Fibroblast of pulmonary artery (primary cell): ENCODE results near the gene RASGRF2.

Source experiments
- DNase-seq: peaks from one replicate; pipeline ENCODE4 v3.0.0-alpha.2; 2010; ENCODE audit warnings: low read depth
- H3K4me3 ChIP-seq: replicated peaks from 2 replicates; pipeline ENCODE4 v1.5.1; 2011; ENCODE audit warnings: low read depth, mild to moderate bottlenecking, control low read depth, low read length, moderate library complexity
- CTCF ChIP-seq: IDR thresholded peaks from 2 replicates; pipeline ENCODE4 v1.5.1; 2011; ENCODE audit warnings: mild to moderate bottlenecking, control low read depth, low read length, inconsistent platforms; ENCODE audit errors: missing control alignments

Gene RASGRF2

DNA sequence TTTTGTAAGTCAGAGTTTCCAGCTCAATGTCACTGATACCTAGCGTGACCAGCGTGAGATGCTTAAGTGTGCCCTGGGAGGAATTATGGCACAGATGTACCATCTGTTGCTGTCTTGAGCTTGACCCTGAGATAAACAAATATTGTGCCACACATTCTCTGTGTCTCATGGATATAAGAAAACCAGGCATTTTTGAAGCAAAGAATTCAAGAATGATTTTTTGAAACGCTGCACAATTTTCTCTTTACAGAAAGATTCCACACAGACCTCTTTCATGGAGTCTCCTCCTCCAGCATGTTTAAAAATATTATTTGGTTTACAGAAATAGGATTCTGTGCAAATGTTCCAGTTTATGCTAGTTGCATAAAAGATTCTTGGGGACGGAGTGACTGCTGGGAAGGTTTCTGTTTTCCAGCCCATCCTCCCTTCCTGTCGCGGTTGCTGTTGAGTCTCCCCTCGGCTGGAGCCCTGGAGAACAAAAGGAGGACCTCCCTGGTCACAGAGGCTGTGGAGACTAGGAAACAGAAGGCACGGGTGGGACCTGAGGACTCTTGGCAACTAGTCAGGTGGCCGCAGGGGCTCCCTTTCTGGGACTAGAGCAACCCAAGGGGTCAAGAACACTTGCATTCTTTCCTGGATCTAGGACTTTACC is 120.8 kb downstream of the RASGRF2 start:
- no peak for TF ChIP-seq CTCF
- no peak for DNase-seq
- H3K4me3 ChIP-seq = no peak overlapping the region

GRCh38 chr5:81081461-81081835 is 121.3 kb downstream of the RASGRF2 start:
- TF ChIP-seq CTCF = no peak
- no peak overlapping the region for H3K4me3 ChIP-seq
- no peak for DNase-seq

- DNase-seq = no peak
- no peak overlapping the region for H3K4me3 ChIP-seq
- no peak for TF ChIP-seq CTCF
Measured at GRCh38 chr5:81086881-81087281, 126.7 kb downstream of the RASGRF2 start.

GRCh38 chr5:81091199-81091598 is 131.0 kb downstream of the RASGRF2 start:
- no peak for DNase-seq

GRCh38 chr5:81093536-81094196 is 133.5 kb downstream of the RASGRF2 start:
- H3K4me3 ChIP-seq = no peak overlapping the region
- no peak for DNase-seq
- no peak for TF ChIP-seq CTCF

More at GRCh38 chr5:81091199-81091598, 131.0 kb downstream of the RASGRF2 start:
- no peak for TF ChIP-seq CTCF
- no peak overlapping the region for H3K4me3 ChIP-seq

DNA sequence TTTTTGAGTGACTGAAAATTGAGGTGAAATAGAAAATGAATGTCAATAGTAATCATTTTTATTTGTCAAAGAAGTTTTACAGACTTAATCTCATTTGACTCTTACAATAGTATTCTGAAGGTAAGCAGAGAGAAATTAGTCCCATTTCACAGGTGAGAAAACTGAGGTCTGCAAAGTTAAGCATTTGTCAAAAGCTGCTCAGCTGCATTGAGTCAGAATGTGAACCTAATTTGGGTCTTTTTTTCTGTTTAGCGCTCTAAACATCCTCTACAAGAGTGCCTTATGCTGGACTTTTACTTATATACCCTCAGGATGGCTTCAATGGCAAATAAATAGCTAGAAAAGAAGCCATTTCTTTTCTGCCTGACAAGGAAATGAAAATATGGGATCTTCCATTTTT is 135.7 kb downstream of the RASGRF2 start:
- no peak overlapping the region for H3K4me3 ChIP-seq
- TF ChIP-seq CTCF = no peak
- no peak for DNase-seq

GRCh38 chr5:81097713-81098112 is 137.6 kb downstream of the RASGRF2 start:
- no peak for TF ChIP-seq CTCF
- no peak for DNase-seq

More at GRCh38 chr5:81097713-81098112, 137.6 kb downstream of the RASGRF2 start:
- H3K4me3 ChIP-seq = no peak overlapping the region
